Renal pelvis (tissue), 4 donors: ENCODE data around the gene RELL2. TPM values are rescaled to one million over a fixed set of nuclear protein-coding genes. Genes with fewer than 3 reads are reported as not detected.
A peak's percentile ranks its signal among the peaks of the same experiment; 100 is the strongest.

ENCODE experiments used
- DNase-seq: peaks from one replicate; pipeline ENCODE4 v3.0.0-alpha.2; 2013
- polyA plus RNA-seq, 3 donors: library from polyadenylated mRNA; unstranded; fragments of 120-200 nt; gene quantifications; one replicate each; pipeline ENCODE4 v1.2.1, GENCODE V29; 2013; ENCODE audit not compliant: insufficient read length in 3 of 3

The RELL2 gene
- polyA plus RNA-seq, 3 donors = 1.2 to 1.8 (median 1.4) TPM

DNA sequence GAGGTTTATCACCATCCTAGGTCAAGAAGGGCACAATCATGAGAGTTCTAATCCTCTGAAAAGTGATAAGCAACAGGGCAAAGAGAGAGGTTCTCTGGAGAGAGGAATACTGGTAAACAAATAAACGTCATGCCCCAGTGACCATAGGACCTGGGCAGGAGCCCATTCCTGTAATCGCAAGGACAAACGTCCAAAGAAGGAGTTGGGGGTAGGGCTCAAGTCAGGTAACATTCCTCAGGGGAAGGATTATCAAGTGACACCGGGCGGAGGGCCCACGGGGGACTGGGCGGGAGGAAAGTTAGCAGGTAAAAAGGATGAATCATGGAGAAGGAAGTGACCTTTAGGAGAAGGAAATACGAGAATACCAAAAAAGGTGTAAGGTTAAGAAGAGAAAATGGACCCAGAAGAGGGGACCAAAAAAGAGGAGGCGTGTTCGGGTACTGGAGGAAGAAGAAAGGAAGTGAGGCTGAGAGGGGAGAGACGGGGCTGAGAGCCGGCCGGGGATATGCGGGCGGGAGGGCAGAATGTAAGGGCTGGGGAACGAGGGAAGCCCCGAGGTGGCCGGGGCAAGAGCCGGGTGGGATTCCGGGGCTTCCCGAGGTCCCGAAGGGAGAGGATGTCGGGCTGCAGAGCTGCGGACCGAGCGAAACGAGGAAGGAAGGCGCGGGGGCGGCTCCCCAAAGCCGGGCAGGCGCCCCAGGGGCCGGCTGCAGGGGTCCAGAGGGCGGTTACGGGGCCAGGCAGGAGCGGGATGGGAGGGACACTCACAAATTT is 18.6 kb upstream of the RELL2 start:
- DNase-seq = no peak

DNA sequence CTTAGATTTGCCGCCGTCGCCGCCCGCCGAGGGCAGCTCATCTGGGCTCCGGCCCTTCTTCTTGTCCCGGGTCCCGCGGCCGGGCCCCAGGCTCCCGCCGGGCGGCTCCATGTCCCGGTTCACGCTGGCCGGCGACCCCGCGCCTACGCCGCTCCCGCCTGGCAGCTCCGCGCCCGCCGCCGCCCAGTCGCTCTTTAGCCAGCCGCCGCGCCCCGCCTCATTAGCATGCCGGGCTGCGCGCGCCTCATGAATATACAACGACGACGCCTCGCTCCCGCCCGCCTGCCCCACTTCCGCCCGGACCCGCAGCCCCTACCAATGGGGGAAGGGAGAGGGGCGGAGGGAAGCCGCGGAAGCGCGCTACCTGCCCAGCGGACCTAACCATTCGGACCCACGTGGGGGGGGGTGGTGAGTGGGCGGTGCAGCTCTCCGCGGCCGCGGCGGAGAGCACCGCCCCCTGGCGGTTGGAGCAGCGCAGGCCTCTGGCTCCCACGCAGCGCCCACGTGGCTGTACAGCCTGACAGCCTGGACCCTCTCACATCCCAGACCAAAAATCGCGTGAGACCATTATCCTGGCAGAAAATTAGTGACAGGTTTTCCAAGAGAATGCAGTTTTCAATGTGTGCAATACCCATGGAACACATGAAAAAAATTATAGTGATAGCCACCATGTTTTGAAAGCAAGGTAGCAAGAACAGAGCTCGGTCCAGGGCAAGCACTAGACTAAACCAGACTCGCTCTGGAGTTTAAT is 17.8 kb upstream of the RELL2 start, which contains the start of gene DIAPH1:
TSS of gene DIAPH1 (minus strand) at position 197 of the 751 bp plus-strand sequence. CDS start at position 111, 86 bp downstream.
- peak; percentile 96 for DNase-seq

DNA sequence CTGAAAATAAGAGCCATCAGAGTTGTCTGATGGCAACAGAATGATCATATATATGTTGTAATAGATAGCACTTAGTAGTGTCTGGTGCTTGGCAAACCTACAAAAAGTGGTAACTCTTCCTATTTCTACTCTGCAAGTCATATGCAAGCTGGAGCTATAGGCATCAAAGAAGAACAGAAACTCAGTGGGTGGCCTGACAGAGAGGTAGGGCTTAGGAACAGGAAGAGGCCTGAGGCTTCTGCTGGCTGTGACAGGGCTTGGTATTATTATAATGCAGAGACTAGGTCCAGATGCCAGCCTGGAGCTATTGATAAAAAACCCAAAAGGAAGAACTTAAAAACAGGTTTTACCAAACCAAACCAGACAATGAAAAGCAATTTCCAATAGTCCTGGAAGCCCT is 13.6 kb upstream of the RELL2 start:
- no peak for DNase-seq

DNA sequence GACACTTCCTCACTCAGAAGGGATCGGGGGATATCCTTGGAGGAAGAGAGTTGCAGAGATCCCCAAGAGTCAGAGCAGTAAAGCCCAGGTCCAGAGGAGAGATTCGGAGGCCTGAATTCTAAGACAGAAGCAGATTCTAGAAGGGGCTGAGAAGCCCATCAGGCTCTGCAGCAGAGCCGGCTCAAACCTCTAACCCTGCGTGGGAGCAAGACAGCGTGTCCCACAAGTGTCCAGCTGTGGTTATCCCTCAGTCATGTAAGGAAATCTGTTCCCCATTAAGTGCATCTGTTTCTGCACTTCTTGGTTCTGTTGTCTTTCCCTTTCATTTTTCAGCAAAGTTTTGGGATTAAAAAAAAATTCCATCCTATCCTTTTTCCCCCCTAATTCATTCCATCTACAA is 13.2 kb upstream of the RELL2 start:
- no peak for DNase-seq

DNA sequence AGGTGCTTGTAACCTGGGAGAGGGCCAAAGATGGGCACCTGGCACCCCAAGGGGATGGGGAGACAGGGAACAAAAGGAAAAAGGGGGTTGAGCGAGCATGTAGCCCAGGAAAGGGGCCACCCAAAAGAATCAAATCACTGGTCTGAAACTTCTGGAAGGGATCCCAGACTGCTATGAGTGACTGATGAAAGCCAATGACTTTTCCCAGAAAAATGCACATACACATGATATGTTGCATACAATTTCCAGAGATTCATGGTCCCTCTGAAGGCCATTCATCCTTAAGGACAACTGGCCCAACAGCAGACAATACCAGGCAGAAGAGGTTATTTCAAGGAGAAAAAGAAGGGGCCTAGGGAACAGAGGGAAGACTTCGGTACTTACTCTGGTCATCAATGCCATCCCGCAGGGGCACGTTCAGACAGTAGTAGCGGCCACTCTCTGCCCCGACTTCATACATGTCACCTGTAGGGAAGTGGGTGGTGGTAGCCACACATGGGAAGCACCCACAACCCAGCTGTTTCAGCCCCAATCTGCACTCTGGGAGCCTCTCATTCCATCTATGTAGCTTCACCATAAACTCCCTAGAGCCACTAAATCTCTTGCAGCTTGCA is 8.5 kb upstream of the RELL2 start:
- no peak for DNase-seq

DNA sequence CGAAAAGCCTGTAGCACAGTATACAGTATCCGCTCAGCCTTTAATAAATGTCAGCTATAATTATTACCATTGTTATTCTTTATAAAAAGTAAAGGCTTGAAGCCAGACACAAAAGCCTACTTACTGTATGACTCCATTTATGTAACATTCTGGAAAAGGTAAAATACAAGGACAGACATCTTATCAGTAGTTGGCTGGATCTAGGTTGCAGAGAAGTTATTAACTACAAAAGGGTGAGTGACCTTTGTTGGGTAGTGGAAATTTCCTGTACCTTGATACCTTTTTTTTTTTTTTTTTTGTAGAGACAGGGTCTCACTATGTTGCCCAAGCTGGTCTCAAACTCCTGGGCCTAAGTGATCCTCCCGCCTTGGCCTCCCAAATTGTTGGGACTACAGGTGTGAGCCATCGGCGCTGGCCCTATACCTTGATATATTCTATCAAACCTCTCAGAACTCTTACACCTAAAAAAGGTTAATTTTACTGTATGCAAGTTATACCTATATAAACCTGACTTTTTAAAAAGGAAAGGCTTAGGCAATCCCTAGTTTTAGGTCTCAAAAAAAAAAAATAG is 6.1 kb upstream of the RELL2 start:
- no peak for DNase-seq

DNA sequence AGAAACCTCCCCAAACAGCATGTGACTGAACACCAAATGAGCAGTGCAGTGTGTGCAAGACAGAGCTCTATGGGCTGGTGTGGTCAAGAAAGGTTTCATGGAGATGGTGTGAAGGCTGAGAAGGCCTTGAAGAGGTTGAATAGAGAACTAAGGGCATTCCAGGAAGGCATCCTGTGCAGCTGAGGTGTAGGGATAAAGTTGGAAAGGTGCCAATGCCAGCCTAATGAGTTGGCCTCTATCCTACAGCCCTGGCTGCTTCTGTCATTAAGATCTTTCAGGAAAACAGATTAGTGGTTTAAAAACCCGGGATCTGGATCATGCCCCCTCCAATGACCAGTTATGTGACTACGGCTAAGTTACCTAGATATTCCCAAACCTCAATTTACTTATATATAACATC is 4.1 kb upstream of the RELL2 start:
- no peak for DNase-seq

DNA sequence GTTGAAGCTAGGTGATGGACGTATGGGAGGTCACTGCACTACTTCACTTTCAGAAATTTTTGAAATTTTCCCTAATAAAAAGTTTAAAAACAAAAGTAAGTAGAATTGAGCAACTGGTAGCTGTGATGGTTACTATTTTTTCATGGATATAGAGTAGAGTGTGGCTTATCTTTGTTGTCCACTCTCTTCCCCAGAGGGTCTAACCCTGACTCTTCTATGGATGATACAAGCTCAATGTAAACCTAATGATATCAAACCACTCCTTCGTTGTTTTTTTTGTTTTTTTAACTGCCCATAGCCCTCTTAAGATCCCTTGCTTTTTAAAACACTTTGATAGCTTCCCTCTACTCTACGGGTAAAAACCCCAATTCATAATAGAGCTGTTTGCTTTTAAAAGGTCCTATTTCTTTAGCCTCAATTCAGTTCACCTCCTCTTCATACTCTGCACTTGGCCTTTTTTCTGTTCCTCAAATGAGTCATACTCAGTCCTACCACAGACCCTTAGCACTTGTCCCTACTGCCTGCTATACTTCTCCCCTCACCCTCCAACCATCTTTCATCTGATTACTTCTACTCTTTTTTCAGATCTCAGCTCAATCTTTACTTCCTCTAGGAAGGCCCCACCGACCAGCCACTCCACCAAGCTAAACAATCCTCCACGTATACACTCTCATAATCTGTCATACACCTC is 2.8 kb upstream of the RELL2 start:
- no peak for DNase-seq

DNA sequence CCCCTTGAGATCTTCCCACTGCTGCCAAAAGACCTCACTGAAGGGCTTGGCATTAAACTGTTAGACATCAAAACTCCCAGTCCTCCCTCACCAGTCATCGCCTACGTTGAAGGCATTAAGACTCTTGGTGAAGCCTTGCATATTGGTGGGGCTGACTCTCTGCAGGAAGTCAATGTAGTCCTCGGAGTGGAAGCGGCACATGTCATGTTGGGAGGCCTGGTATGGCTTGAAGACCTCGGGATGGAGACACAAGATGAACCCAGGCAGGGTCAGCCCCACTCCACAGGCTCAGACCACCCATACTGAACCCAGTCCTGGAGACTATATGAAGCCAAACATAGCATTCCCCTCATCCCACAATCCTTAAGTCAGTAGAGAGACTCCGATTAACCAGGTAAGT is 2.1 kb upstream of the RELL2 start:
- no peak for DNase-seq

DNA sequence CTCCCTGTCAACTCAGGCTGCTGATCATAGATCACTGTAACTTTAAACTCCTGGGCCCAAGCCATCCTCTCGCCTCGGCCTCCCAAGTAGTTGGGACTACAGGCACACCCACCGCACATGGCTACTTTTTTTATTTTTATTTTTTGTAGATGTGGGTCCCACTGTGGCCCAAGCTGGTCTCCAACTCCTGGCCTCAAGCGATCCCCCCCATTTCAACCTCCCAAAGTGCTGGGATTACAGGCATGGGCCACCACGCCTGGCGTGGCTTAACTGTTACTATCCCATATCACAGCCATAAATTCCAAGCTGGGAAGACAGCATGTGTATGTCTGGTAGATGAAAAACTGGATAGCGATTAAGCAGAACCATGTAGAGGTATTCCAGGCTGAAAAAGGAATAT is 1.2 kb upstream of the RELL2 start:
- DNase-seq = no peak

DNA sequence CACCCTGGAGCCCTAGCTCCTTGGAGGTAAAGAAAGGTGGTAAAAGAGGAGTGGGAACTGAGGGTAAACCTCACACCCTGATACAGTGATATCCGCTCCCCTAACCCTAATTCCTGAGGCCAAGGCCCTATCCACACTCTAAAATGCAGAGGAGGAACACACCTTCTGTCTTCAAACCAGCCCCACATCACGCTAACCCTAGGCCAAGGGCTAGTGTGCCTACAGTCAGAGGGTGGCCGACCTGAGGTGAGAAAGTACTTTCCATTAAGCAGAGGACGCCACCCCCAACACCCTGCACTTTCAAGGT is 738 bp upstream of the RELL2 start:
- no peak for DNase-seq

DNA sequence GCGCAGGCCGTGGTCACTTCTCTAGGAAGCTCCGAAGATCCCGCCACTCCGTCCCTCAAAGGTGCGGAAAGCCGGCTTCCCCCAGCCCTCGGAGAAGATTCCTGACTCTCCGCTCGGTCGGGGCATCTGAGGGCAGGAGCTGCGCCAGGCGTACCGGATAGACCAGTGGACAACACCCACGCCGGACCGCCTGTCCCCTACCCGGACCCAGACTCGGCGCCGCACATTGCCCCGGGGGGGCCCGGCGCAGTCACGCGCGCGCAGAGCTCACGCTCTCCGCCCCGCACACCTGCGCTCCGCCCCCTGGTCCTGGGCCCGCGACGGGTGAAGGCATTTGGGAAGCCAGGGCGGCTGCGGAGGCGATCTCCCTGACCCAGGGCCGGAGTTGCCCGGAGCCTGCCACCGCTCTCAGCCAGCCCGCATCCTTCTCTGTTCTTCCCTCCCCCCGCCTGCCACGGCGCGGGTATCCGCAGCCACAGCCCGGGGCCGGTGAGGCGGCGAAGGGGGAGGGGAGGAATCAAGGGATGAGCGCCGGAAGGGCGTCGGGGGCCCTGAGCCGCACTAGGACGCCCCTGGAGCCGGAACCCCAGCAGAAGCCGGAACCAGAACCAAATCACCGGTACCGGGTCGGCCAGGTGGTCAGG is 448 bp downstream of the RELL2 start:
- no peak for DNase-seq

DNA sequence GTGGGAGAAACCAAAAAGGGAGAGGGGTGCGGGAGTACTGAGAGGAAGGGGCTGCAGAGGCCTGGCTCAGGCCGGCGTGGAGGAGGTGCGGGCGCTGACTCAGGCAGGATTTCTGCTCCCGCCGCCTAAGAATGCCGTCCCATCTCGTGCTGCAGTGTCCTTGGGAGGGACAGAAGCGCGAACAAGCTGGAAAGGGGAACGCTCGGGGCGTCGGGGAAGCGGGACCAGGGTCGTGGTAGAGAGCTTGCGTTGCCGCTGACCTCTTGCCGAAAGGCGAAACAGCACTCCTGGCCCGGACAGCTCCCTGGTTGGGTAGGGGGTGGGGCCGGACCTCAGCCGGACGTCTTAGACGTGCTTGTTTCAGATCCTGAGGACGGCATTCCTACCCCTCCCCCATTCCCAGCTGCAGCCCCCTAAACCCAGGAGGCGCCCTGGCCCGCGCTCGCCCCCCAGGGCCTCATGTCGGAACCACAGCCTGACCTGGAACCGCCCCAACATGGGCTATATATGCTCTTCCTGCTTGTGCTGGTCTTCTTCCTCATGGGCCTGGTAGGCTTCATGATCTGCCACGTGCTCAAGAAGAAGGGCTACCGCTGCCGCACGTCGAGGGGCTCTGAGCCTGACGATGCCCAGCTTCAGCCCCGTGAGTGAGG is 1.1 kb downstream of the RELL2 start:
- no peak for DNase-seq

DNA sequence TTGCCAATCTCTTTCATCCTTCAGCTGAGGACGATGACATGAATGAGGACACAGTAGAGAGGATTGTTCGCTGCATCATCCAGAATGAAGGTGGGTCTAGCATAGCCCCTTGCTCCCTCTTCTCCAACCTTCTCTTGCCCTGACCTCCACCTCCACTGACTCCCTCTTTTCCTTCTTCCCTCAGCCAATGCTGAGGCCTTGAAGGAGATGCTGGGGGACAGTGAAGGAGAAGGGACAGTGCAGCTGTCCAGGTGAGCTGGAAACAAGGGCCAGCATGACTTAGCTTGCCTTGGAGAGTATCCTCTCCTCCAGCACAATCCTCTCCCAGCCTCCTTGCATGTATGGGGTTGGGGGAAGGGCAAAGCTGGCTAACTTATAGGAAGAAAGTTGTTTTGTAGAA is 2.0 kb downstream of the RELL2 start:
- DNase-seq = no peak

DNA sequence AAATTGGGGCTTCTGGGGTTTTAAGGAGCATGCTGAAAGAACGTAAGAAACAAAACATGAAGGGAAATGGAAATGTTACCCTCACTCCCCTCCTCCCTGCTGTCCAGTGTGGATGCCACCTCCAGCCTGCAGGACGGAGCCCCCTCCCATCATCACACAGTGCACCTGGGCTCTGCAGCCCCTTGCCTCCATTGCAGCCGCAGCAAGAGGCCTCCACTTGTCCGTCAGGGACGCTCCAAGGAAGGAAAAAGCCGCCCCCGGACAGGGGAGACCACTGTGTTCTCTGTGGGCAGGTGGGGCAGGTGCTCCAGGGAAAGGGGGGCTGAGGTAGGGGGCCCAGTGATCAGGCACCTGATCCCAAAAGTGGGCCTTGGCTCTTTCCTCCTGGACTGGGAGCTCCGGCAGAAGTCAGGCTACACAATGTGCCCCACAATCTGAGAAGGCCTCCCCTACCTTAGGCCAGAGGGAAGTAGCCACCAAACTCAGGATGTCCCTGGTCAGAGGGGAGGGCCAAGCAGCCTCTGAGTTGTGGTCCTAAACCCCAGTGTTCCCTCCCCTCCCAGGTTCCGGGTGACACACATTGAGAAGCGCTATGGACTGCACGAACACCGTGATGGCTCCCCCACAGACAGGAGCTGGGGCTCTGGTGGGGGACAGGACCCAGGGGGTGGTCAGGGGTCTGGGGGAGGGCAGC is 2.7 kb downstream of the RELL2 start:
- no peak for DNase-seq

DNA sequence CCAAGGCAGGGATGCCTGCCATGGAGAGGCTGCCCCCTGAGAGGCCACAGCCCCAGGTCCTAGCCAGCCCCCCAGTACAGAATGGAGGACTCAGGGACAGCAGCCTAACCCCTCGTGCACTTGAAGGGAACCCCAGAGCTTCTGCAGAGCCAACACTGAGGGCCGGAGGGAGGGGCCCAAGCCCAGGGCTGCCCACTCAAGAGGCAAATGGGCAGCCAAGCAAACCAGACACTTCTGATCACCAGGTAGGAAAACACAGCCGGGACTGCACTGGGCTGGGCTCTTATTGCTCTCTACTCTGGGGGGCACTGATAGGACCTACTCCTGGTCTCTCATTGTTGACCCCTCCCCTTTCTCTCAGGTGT is 3.2 kb downstream of the RELL2 start:
- no peak for DNase-seq

DNA sequence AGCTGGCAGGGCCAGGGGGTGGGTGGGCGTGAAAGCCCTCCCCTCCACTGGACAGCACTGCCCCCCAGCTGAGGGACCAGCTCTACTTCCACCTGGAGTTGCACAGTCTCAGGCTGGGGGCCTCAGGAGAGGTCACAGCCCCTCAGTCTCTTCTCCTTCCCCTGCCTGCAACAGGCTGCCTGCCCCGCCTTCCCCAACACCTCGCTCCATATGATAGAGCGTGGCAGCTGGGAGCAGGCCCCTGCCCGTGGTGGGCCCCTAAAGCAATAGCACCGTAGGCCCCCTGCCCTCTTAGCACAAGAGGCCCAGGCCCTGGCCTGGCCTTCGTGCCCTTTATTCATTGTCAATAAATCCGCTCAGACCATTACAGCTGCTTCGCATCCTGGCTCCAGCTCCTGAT is 3.9 kb downstream of the RELL2 start:
- no peak for DNase-seq

DNA sequence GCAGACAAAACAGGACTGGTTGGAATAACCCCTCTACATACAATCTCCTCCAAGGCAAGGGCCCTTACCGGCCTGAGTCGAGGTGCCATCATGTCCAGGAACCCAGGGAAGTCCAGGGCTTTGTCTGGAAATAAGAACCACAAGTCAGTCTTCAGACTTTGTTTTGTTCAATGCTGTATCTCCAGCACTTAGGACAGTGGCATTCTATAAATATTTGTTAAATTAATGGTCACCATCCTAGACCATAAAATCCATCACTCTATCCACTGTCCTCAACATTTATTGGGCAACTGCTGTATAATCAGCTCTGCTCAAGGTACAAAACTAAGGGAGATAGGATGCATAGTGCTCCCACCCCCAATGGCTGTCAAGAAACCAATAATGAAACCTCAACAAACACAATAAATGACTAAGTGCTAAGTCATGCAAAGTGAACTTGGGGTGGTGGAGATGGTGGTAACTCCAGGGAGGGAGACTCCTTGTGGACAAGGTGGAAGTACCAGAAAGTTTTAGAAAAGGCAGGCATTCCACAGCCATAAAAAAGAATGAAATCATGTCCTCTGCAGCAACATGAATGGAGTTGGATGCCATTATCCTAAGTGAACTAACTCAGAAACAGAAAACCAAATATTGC is 5.0 kb downstream of the RELL2 start:
- DNase-seq = no peak

DNA sequence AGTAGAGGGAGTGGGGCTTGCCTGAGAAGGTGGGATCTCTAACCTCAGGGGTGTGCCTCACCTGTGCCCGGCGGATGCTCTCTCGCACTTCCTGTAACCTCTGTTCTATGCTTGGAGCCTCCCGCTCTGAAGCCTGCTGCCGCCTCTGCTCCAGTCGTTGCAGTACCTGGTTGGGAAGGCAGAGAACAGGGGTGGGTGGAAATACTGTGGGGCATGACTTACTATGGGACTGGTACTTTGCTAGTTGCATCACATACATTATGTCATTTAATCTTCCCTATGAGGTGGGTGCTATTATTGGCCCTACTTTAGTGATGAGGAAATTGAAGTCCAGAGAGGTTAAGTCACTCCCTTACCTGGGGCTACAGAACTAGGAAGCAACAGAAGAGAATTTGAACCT is 9.2 kb downstream of the RELL2 start:
- DNase-seq = no peak

DNA sequence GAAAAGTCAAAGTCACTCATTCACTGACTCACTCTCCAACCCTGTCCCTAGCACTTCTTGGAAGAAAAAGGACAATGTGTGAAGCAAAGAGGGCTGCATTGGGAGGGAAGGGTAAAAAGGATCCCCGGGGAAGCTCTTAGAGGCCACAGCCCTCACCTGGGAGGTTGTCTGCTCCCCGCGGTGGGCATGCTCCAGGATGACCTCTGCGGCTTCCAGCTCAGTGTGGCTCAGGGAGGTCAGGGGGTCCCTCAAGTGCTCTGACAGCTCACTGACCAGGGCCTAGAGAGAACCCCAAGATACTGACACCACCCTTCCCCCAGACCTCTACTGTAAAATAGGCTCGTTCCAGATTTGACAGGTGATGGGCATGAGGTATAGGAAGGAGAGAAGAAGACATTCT is 10.4 kb downstream of the RELL2 start:
- no peak for DNase-seq
